ENCODE results near the gene PRPSAP1. TPM values are rescaled to one million over a fixed set of nuclear protein-coding genes. Genes with fewer than 3 reads are reported as not detected.
"Not testable (repeated sequence)": the region's sequence is repeated elsewhere in the genome, so short reads cannot be mapped to it uniquely, and the experiment has no call there.

PRPSAP1 gene
- polyA plus RNA-seq, 4 donors: 66.8 to 92.6 (median 80.1) TPM

DNA sequence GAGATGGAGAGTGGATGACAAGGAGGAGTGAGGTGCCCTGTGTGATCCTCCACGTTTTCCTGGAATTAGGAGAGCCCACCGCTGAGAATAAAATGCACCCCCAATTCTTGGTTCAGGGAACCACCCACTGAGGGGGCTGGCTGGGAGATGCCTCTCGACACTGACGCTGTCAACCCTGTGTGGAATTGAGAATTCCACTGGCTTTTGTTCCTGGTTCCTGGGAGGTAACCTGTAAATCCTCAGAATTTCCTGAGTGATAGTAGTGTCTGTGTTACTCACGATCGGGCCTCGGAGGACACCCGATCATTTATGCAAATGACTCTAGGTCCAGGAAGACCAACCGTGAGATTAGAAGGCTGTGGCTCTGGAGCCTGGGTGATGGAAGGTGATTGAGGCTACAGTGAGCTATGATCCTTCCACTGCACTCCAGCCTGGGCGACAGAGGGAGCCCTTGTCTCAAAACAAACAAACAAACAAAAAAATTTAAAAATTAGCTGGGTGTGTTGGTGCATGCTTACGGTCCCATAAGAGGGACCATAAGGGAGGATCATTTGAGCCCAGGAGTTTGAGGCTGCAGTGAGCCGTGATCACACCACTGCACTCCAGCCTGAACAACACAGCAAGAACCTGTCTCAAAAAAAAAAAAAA, 11.7 kb upstream of the PRPSAP1 start:
- no peak for DNase-seq (ENCODE audit: low read depth in 4 of 4, low spot score in 3 of 4)

DNA sequence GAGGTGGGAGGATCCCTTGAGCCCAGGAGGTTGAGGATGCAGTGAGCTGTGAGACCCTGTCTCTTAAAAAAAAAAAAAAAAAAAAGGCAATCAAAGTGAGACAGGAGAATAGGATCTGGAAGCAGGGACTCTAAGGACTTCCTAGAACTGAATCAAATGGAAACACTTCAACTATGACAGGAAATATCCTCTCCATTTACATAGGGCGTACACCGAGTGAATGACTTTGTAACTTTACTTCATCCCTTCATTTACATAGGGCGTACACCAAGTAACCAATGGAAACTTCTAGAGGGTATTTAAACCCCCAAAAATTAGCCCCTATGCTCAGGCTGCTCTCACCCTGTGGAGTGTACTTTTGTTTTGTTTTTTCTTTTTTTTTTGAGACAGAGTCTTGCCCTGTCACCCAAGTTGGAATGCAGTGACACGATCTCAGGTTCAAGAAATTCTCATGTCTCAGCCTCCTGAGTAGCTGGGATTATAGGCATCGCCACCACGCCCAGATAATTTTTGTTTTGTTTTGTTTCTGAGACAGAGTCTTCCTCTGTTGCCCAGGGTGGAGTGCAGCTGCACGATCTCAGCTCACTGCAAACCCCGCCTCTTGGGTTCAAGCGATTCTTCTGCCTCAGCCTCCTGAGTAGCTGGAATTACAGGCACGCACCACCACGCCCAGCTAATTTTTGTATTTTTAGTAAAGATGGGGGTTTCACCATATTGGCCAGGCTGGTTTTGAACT, 9.6 kb upstream of the PRPSAP1 start:
- no peak for DNase-seq (ENCODE audit: low read depth in 4 of 4, low spot score in 3 of 4)

DNA sequence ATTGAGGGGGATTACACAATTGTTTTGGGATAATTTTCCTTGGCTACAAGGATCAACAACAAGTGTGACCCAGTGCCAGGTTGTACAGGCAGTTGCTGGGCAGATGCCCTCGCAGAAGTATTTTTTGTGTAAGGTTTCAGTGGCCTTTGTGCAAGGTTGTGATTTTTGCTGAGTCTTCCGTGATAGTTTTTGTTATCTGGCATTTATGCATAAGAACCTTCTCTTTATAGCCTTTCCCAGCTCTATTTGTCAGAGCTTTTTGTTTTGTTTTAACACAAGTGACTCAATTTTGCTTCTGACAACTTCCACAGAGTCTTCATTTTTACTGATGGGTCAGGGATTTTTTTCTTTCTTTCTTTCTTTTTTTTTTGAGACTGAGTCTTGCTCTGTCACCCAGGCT, 6.7 kb upstream of the PRPSAP1 start:
- DNase-seq (ENCODE audit: low read depth in 4 of 4, low spot score in 3 of 4): no peak

DNA sequence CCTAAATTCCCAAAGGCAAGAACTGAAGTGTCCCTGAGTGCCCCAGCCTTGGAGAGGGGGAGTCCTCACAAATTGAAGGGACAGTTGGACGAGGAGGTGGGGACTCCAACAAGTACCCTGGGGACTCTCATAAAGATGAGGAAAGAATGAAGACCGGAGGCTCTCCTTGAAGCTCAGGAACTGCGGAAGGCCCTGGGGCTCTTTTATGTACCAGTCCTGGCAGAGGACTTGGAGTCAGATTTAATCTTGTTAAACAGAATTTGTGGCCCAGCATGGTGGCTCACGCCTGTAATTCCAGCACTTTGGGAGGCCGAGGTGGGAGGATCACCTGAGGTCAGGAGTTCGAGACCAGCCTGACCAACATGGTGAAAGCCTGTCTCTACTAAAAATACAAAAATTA, 6.1 kb upstream of the PRPSAP1 start:
- DNase-seq (ENCODE audit: low read depth in 4 of 4, low spot score in 3 of 4): not testable (repeated sequence)

DNA sequence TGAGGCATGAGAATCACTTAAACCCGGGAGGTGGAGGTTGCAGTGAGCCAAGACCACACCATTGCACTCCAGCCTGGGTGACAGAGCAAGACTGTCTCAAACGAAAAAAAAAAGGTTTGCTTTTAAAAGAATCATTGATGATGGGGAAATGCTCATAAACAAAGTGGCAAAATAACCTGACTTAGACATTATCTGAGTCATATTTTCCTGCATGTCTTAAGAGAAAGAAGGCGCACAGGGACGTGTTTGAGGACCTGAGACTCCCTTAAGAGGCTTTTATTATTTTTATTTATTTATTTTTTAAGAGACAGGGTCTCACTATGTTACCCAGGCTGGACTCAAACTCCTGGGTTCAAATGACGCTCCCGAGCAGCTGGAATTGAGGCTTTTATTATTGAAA, 5.7 kb upstream of the PRPSAP1 start:
- no peak for DNase-seq (ENCODE audit: low read depth in 4 of 4, low spot score in 3 of 4)

DNA sequence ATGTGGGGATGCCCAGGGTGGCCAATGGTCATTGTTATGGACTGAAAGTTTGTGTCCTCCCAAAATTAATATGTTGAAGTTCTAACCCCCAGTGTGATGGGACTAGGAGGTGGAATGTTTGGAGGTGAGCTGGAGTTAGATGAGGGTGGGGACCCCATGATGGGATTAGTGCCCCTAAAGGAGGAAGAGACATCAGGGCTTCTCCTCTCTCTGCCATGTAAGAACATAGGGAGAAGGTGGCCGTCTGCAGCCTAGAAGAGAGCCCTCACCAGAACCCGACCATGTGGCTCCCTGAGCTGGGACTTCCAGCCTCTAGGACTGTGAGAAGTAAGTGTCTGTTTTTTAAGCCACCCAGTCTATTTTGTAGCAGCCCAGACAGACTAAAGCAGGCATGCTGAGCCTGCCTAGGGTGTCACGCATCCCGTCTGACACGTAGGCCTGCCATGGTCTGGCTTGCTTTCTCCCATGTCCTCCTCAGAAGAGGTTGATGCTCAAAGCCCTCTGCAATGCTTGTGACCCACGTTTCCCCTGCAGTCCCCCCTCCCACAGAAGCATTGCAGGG, 4.0 kb upstream of the PRPSAP1 start:
- no peak for DNase-seq (ENCODE audit: low read depth in 4 of 4, low spot score in 3 of 4)

DNA sequence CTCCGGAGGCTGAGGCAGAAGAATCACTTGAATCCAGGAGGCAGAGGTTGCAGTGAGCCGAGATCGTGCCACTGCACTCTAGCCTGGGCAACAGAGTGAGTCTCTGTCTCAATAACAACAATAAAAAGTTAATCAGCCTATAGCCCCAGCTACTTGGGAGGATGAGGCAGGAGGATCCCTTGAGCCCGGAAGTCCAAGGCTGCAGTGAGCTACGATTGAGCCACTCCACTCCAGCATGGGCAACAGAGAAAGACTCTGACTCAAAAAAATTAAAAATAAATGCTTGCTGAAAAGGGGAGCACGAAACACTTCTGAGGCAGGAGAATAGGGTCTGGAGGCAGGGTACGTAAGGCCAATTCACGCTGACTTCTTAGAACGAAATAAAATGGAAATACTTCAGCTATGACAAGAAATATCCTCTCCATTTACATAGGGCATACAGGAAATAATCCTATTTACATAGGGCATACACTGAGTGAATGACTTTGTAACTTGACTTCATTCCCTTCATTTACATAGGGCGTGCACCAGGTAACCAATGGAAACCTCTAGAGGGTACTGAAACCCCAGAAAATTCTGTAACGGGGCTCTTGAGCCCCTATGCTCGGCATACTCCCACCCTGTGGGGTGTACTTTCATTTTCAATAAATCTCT, 3.2 kb upstream of the PRPSAP1 start:
- no peak for DNase-seq (ENCODE audit: low read depth in 4 of 4, low spot score in 3 of 4)

DNA sequence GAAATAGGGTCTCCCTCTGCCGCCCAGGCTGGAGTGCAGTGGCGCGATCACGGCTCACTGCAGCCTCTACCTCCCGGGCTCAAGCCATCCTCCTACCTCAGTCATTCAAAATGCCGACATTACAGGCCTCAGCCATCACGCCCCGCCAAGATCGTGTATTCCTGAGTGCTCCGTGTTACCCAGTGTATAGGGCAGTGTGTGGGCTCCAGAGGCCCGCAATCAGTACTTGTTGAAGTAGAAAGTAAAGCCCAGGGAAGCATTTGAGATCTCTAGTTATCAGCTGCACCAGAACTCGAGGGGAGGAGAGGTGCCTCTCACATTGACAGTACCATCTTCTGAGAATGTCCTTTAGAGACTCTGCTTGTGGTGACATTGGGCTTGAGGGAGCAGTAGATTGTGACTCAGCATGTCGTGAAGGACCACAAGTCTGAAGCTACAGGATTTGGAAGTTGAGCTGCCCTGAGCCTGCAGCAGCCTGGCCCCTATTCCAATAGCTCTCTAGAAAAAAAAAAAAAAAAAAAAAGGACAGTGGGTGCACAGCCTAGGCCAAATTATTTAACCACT, 1.1 kb upstream of the PRPSAP1 start:
- DNase-seq (ENCODE audit: low read depth in 4 of 4, low spot score in 3 of 4): no peak

DNA sequence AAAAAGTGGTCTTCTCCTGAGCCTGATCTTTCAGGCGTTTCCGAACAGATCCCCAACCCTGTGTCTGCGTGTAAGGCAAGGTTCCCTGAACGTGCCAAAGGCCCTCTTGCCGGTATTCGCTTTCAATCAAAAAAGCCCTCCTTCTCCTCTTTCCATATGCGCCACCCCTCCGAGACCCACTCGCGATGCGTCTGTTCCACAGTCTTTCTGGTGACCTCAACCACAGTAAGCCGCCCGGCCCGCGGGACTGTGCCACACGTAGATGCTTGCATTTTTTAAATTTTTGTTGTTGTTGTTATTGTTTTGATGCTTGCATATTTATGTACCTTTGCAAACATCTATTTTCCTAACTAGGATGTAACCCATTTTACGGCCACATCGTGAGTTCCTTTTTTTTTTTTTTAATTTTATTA, 607 bp upstream of the PRPSAP1 start:
- DNase-seq (ENCODE audit: low read depth in 4 of 4, low spot score in 3 of 4): no peak

DNA sequence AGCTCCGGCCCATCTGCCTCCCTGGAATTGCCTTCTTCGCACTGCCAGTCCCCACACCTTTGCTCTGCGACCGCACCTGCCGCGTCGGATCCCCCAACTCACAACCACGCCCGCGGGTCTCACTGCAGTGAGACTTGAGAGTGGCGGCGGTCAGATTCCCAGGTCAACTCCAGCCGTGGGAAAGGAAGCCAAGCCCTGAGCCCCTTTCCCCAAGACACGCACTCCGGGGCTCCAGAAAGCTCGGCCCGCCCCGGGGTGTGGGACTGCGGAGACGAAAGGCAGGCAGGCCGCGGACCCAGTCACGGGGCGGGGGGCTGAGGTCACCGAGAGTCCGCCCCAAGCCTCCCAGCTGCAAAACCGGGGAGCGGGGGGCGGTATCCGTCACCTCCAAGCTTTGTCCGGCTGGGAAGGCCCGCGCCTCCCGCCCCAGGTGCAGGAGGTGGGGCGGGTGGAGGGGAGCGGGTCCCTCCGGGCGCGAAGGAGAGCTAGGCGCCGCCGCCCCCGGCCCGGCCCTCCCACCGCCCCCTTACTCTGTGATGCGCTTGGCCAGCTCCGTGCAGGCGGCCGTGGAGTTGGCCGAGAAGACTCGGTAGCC, 615 bp downstream of the PRPSAP1 start:
- no peak for DNase-seq (ENCODE audit: low read depth in 4 of 4, low spot score in 3 of 4)

DNA sequence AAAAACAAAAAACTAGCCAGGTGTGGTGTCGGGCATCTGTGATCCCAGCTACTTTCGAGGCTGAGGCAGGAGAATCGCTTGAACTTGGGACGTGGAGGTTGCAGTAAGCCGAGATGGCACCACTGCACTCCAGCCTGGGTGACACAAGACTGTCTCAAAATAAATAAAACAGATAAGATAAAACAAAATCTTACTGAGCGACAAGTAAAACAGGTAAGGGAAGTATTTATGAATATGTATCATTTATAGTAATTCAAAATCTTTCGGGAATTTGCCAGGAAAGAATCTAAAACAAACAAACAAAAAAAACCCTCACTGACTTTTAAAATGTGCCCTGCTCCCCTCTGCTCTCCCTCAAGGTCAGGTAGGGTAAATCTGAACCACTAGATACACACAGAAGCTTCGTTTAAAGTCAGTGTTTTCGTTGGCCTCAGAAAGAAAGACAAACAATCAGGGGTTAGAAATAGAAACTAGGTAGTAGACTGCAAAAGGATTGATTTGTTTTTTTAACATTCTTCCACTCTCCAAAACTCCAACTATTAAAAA, 2.1 kb downstream of the PRPSAP1 start:
- DNase-seq (ENCODE audit: low read depth in 4 of 4, low spot score in 3 of 4): no peak

DNA sequence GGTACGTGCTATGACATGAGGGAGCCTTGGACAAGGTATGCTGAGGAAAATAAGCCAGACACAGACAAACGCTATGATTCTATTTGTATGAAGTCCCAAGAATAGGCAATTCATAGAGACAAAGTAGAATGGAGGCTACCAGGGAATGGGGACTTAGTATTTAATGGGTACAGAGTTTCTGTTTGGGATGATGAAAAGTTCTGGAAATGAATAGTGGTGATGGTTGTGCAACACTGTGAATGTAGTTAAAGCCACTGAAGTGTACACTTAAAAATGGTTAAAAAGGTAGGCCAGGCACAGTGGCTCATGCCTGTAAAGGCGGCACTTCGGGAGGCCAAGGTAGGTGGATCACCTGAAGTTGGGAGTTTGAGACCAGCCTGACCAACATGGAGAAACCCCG, 3.3 kb downstream of the PRPSAP1 start:
- no peak for DNase-seq (ENCODE audit: low read depth in 4 of 4, low spot score in 3 of 4)

DNA sequence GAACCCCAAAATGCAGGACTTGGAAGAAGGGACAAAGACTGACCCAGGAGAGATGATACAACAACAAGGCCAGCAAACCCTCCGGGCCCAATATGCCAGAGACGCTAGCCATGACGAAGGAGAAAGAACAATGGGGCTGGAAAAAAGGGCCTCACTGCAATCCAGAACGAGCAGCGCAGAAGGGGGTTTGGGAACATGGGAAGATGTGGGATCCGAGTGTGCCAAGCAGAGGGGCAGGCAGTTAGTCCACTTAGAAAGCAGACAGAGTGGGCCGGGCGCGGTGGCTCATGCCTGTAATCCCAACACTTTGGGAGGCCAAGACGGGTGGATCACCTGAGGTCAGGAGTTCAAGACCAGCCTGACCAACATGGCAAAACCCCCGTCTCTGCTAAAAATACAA, 6.8 kb downstream of the PRPSAP1 start:
- not testable (repeated sequence) for DNase-seq (ENCODE audit: low read depth in 4 of 4, low spot score in 3 of 4)

DNA sequence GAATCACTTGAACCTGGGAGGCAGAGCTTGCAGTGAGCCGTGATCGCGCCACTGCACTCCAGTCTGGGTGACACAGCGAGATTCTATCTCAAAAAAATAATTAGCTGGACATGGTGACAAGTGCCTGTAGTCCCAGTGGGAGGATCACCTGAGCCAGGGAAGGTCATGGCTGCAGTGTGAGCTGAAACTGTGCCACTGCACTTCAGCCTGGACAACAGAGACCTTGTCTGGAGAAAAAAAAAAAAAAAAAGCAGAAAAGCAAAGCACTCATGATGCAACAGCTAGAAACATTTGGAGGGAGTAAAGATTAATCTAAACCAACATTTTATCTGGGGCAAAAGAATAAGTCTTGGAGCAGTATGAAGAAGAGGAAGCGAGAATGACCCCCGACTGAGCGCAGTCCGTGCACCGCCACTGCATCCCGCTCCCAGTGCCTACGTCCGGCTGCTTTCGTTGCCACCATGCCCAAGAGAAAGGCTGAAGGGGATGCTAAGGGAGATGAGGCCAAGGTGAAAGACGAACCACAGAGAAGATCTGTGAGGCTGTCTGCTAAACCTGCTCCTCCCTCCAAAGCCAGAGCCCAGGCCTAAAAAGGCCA, 8.2 kb downstream of the PRPSAP1 start:
- DNase-seq (ENCODE audit: low read depth in 4 of 4, low spot score in 3 of 4): no peak

DNA sequence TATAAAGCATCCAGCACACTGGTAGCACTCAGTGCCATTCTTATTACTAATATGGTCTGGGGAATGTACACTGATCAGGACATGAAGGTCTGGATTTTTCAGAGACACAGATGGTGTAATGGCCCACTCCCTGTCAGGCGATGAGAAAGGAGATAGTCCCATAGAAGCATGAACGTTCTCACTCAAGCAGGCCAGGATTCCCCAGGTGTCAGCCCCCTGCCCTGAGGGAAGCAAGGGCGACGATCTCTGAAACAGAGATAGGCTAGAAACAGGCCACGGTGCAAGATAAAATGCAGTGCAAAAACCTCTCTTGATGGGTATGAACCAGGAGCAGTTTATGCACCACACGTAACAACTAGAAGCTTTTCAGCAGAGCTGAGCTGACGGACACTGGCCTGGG, 10.6 kb downstream of the PRPSAP1 start:
- no peak for DNase-seq (ENCODE audit: low read depth in 4 of 4, low spot score in 3 of 4)

DNA sequence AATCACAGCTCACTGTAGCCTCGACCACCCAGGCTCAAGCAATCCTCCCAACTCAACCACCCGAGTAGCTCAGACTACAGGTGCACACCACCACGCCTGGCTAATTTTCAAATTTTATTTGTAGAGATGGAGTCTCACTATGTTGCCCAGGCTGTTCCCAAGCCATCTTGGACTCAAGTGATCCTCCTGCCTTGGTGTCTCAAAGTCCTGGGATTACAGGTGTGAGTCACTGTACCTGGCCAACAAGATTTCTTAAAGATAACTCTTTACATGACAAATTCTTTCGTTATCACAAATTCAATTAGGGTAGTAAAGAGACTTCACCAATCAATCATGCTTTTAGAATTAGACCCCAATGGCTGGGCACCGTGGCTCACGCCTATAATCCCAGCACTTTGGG, 12.4 kb downstream of the PRPSAP1 start:
- no peak for DNase-seq (ENCODE audit: low read depth in 4 of 4, low spot score in 3 of 4)

DNA sequence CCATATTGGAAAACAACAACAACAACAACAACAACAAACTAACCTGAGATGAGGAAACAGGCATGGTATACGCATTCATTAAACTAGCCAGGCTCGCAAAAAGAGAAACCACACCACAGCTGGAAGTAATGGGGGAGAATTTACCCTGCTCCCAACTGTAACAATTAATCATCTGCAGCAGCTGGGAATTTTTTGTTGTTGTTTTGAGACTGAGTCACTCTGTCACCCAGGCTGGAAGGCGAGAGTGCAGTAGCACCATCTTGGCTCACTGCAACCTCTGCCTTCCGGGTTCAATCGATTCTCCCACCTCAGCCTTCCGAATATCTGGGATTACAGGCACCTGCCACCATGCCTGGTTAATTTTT, 16.3 kb downstream of the PRPSAP1 start:
- no peak for DNase-seq (ENCODE audit: low read depth in 4 of 4, low spot score in 3 of 4)

DNA sequence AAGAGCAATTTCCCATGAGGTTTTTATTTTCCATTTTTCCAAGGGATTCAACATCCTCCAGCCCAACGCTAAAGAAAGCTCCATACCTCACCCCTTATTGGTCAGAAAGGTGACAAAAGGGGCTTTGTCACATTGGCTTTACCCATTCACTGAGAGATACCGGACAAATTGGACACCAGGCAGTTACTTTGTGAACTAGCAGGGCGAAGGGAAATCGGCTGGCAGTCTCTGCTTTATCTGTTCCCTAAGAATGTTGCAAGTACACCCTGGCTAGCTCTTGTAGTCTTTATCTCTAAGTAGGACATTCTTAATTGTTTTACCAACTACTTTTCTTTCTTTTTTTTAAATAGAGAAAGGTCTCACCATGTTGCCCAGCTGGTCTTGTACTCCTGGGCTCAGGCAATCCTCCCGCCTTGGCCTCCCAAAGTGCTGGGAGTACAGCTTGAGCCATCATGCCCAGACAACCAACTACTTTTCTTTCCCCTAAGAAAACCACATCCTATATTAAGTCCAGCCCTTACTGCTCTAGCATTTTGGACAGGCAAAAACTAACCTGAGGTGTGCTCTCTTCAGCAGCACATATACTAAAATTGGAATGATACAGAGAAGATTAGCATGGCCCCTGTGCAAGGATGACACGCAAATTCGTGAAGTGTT, 16.8 kb downstream of the PRPSAP1 start:
- no peak for DNase-seq (ENCODE audit: low read depth in 4 of 4, low spot score in 3 of 4)

DNA sequence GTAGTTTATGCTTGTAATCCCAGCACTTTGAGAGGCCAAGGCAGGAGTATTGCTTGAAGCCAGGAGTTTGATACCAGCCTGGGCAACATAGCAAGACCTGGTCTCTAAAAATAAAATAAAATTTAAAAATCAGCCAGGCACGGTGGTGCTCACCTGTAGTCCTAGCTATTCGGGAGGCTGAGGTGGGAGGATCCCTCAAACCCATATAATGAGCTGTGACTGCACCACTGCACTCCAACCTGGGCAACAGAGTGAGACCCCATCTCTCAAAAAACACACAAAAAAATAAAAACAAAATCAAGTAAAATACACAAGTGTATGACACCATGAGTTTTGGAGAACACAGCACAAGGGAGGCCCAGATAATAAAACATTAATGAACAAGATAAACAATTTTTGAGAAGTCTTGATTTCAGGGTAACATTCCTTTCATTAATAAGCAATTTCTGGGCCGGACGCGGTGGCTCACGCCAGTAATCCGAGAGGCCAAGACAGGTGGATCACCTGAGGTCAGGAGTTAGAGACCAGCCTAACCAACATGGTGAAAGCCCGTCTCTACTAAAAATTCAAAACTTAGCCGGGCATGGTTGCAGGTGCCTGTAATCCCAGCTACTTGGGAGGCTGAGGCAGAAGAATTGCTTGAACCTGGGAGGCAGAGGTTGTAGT, 17.9 kb downstream of the PRPSAP1 start:
- no peak for DNase-seq (ENCODE audit: low read depth in 4 of 4, low spot score in 3 of 4)

Measured in left renal pelvis (tissue), 4 donors.